ENCODE results near the gene TMEFF1.

The TMEFF1 gene

GRCh38 chr9:100549048-100549447 is 76.1 kb downstream of the TMEFF1 start:
- peaks cover 87% of the 10 kb centered on the region for H3K36me3 ChIP-seq (ENCODE audit: control insufficient read depth, insufficient read depth, low read length)
- H3K9me3 ChIP-seq (ENCODE audit: control insufficient read depth, insufficient read depth, low read length), result peaks cover 11% of the 10 kb centered on the region
- H3K4me1 ChIP-seq (ENCODE audit: control insufficient read depth, insufficient read depth, low read length), result no peaks in the 10 kb centered on the region
- H3K27me3 ChIP-seq (ENCODE audit: control insufficient read depth, insufficient read depth, low read length), result no peaks in the 10 kb centered on the region
- no peak overlapping the region for H3K9ac ChIP-seq (ENCODE audit: low read depth, low read length)
- no peak overlapping the region for H3K4me3 ChIP-seq (ENCODE audit: low read depth, low read length)
- no peak overlapping the region for H3K27ac ChIP-seq (ENCODE audit: low read depth, low read length)

GRCh38 chr9:100554935-100555401 is 82.0 kb downstream of the TMEFF1 start:
- H3K9me3 ChIP-seq (ENCODE audit: control insufficient read depth, insufficient read depth, low read length), result no peaks in the 10 kb centered on the region
- no peak overlapping the region for H3K4me3 ChIP-seq (ENCODE audit: low read depth, low read length)
- H3K36me3 ChIP-seq (ENCODE audit: control insufficient read depth, insufficient read depth, low read length), result peaks cover 71% of the 10 kb centered on the region

GRCh38 chr9:100555471-100555870 is 82.5 kb downstream of the TMEFF1 start:
- no peaks in the 10 kb centered on the region for H3K4me1 ChIP-seq (ENCODE audit: control insufficient read depth, insufficient read depth, low read length)

More at GRCh38 chr9:100554935-100555401, 82.0 kb downstream of the TMEFF1 start:
- Histone ChIP-seq H3K9ac (ENCODE audit: low read depth, low read length) (no peak overlapping the region), H3K27me3 (ENCODE audit: control insufficient read depth, insufficient read depth, low read length) (no peaks in the 10 kb centered on the region), H3K27ac (ENCODE audit: low read depth, low read length) (no peak overlapping the region), H3K4me1 (ENCODE audit: control insufficient read depth, insufficient read depth, low read length) (no peaks in the 10 kb centered on the region)

GRCh38 chr9:100557053-100557452 is 84.1 kb downstream of the TMEFF1 start:
- Histone ChIP-seq H3K4me1 (ENCODE audit: control insufficient read depth, insufficient read depth, low read length) (no peaks in the 10 kb centered on the region), H3K27me3 (ENCODE audit: control insufficient read depth, insufficient read depth, low read length) (no peaks in the 10 kb centered on the region), H3K4me3 (ENCODE audit: low read depth, low read length) (no peak overlapping the region), H3K9ac (ENCODE audit: low read depth, low read length) (no peak overlapping the region), H3K27ac (ENCODE audit: low read depth, low read length) (no peak overlapping the region), H3K36me3 (ENCODE audit: control insufficient read depth, insufficient read depth, low read length) (peaks cover 74% of the 10 kb centered on the region), H3K9me3 (ENCODE audit: control insufficient read depth, insufficient read depth, low read length) (no peaks in the 10 kb centered on the region)

More at GRCh38 chr9:100555471-100555870, 82.5 kb downstream of the TMEFF1 start:
- Histone ChIP-seq H3K36me3 (ENCODE audit: control insufficient read depth, insufficient read depth, low read length) (peaks cover 71% of the 10 kb centered on the region), H3K9ac (ENCODE audit: low read depth, low read length) (no peak overlapping the region), H3K9me3 (ENCODE audit: control insufficient read depth, insufficient read depth, low read length) (no peaks in the 10 kb centered on the region), H3K27ac (ENCODE audit: low read depth, low read length) (no peak overlapping the region), H3K4me3 (ENCODE audit: low read depth, low read length) (no peak overlapping the region), H3K27me3 (ENCODE audit: control insufficient read depth, insufficient read depth, low read length) (no peaks in the 10 kb centered on the region)

GRCh38 chr9:100561256-100561655 is 88.3 kb downstream of the TMEFF1 start:
- H3K27me3 ChIP-seq (ENCODE audit: control insufficient read depth, insufficient read depth, low read length), result no peaks in the 10 kb centered on the region
- no peak overlapping the region for H3K9ac ChIP-seq (ENCODE audit: low read depth, low read length)
- peaks cover 75% of the 10 kb centered on the region for H3K36me3 ChIP-seq (ENCODE audit: control insufficient read depth, insufficient read depth, low read length)
- H3K4me3 ChIP-seq (ENCODE audit: low read depth, low read length), result no peak overlapping the region
- no peaks in the 10 kb centered on the region for H3K4me1 ChIP-seq (ENCODE audit: control insufficient read depth, insufficient read depth, low read length)
- no peaks in the 10 kb centered on the region for H3K9me3 ChIP-seq (ENCODE audit: control insufficient read depth, insufficient read depth, low read length)
- H3K27ac ChIP-seq (ENCODE audit: low read depth, low read length), result no peak overlapping the region

GRCh38 chr9:100567856-100568255 is 94.9 kb downstream of the TMEFF1 start:
- no peak overlapping the region for H3K27ac ChIP-seq (ENCODE audit: low read depth, low read length)
- no peak overlapping the region for H3K4me3 ChIP-seq (ENCODE audit: low read depth, low read length)
- no peaks in the 10 kb centered on the region for H3K4me1 ChIP-seq (ENCODE audit: control insufficient read depth, insufficient read depth, low read length)

GRCh38 chr9:100573655-100574260 is 100.8 kb downstream of the TMEFF1 start:
- no peak overlapping the region for H3K27ac ChIP-seq (ENCODE audit: low read depth, low read length)
- no peaks in the 10 kb centered on the region for H3K4me1 ChIP-seq (ENCODE audit: control insufficient read depth, insufficient read depth, low read length)
- no peak overlapping the region for H3K9ac ChIP-seq (ENCODE audit: low read depth, low read length)
- no peaks in the 10 kb centered on the region for H3K9me3 ChIP-seq (ENCODE audit: control insufficient read depth, insufficient read depth, low read length)
- H3K36me3 ChIP-seq (ENCODE audit: control insufficient read depth, insufficient read depth, low read length), result peaks cover 99% of the 10 kb centered on the region
- H3K4me3 ChIP-seq (ENCODE audit: low read depth, low read length), result no peak overlapping the region
- H3K27me3 ChIP-seq (ENCODE audit: control insufficient read depth, insufficient read depth, low read length), result no peaks in the 10 kb centered on the region

More at GRCh38 chr9:100567856-100568255, 94.9 kb downstream of the TMEFF1 start:
- H3K9ac ChIP-seq (ENCODE audit: low read depth, low read length), result no peak overlapping the region
- H3K9me3 ChIP-seq (ENCODE audit: control insufficient read depth, insufficient read depth, low read length), result no peaks in the 10 kb centered on the region
- H3K27me3 ChIP-seq (ENCODE audit: control insufficient read depth, insufficient read depth, low read length), result no peaks in the 10 kb centered on the region
- peaks cover 90% of the 10 kb centered on the region for H3K36me3 ChIP-seq (ENCODE audit: control insufficient read depth, insufficient read depth, low read length)

GRCh38 chr9:100575006-100575405 is 102.1 kb downstream of the TMEFF1 start:
- Histone ChIP-seq H3K4me1 (ENCODE audit: control insufficient read depth, insufficient read depth, low read length) (no peaks in the 10 kb centered on the region), H3K36me3 (ENCODE audit: control insufficient read depth, insufficient read depth, low read length) (peaks cover 97% of the 10 kb centered on the region), H3K9me3 (ENCODE audit: control insufficient read depth, insufficient read depth, low read length) (no peaks in the 10 kb centered on the region), H3K27ac (ENCODE audit: low read depth, low read length) (no peak overlapping the region), H3K9ac (ENCODE audit: low read depth, low read length) (no peak overlapping the region), H3K27me3 (ENCODE audit: control insufficient read depth, insufficient read depth, low read length) (no peaks in the 10 kb centered on the region), H3K4me3 (ENCODE audit: low read depth, low read length) (no peak overlapping the region)

- H3K9me3 ChIP-seq (ENCODE audit: control insufficient read depth, insufficient read depth, low read length), result no peaks in the 10 kb centered on the region
- no peak overlapping the region for H3K27ac ChIP-seq (ENCODE audit: low read depth, low read length)
- H3K4me1 ChIP-seq (ENCODE audit: control insufficient read depth, insufficient read depth, low read length), result no peaks in the 10 kb centered on the region
- no peak overlapping the region for H3K9ac ChIP-seq (ENCODE audit: low read depth, low read length)
- H3K36me3 ChIP-seq (ENCODE audit: control insufficient read depth, insufficient read depth, low read length), result peaks cover 95% of the 10 kb centered on the region
- H3K4me3 ChIP-seq (ENCODE audit: low read depth, low read length), result no peak overlapping the region
- no peaks in the 10 kb centered on the region for H3K27me3 ChIP-seq (ENCODE audit: control insufficient read depth, insufficient read depth, low read length)
Observed at GRCh38 chr9:100575765-100576386, 102.9 kb downstream of the TMEFF1 start.

- H3K27ac ChIP-seq (ENCODE audit: low read depth, low read length), result no peak within 1 kb of the TSS
- H3K4me1 ChIP-seq (ENCODE audit: control insufficient read depth, insufficient read depth, low read length), result no peaks in the 10 kb centered on the region
- peaks cover 92% of the 10 kb centered on the region for H3K36me3 ChIP-seq (ENCODE audit: control insufficient read depth, insufficient read depth, low read length)
- H3K27me3 ChIP-seq (ENCODE audit: control insufficient read depth, insufficient read depth, low read length), result no peaks in the 10 kb centered on the region
- H3K4me3 ChIP-seq (ENCODE audit: low read depth, low read length), result no peak within 1 kb of the TSS
- no peak within 1 kb of the TSS for H3K9ac ChIP-seq (ENCODE audit: low read depth, low read length)
- no peaks in the 10 kb centered on the region for H3K9me3 ChIP-seq (ENCODE audit: control insufficient read depth, insufficient read depth, low read length)
Observed at GRCh38 chr9:100577776-100578448, 105.0 kb downstream of the TMEFF1 start, which contains the start of gene CAVIN4. CAVIN4 (plus strand) TSS chr9:100578079; CDS start chr9:100578144, 65 bp downstream.

GRCh38 chr9:100578610-100579009 is 105.7 kb downstream of the TMEFF1 start:
- no peak overlapping the region for H3K27ac ChIP-seq (ENCODE audit: low read depth, low read length)

More at GRCh38 chr9:100578610-100579009, 105.7 kb downstream of the TMEFF1 start:
- no peaks in the 10 kb centered on the region for H3K4me1 ChIP-seq (ENCODE audit: control insufficient read depth, insufficient read depth, low read length)
- H3K9ac ChIP-seq (ENCODE audit: low read depth, low read length), result no peak overlapping the region
- no peaks in the 10 kb centered on the region for H3K27me3 ChIP-seq (ENCODE audit: control insufficient read depth, insufficient read depth, low read length)
- H3K36me3 ChIP-seq (ENCODE audit: control insufficient read depth, insufficient read depth, low read length), result peaks cover 88% of the 10 kb centered on the region
- no peaks in the 10 kb centered on the region for H3K9me3 ChIP-seq (ENCODE audit: control insufficient read depth, insufficient read depth, low read length)
- H3K4me3 ChIP-seq (ENCODE audit: low read depth, low read length), result no peak overlapping the region

Measured in HUES48 (cell line).